ENCODE measurements around the gene SIRPB1. TPM values are rescaled to one million over a fixed set of nuclear protein-coding genes. Genes with fewer than 3 reads are reported as not detected.

The SIRPB1 gene
- total RNA-seq, 6 experiments from 2014 or later: 0.73 to 5.1 (median 3.9) TPM

- Histone ChIP-seq H3K36me3 (no peaks in the 10 kb centered on the region), H3K9me3 (no peaks in the 10 kb centered on the region), H3K27me3 (no peaks in the 10 kb centered on the region), H3K4me3 (no peak overlapping the region), H3K27ac (no peak overlapping the region), H3K4me1 (no peaks in the 10 kb centered on the region)
- DNase-seq (no peak), ATAC-seq (no peak)
- intact Hi-C loops (cut with DNase I): no loop called here
- 33% methylated on average over 2 of the region's 2 CpGs for WGBS (ENCODE audit: insufficient coverage, low coverage, low lambda C conversion rate, missing lambda C conversion rate)
- TF ChIP-seq POLR2A (IDR thresholded peaks at IDR 0.05): no peak
- TF ChIP-seq, protein P1, sequence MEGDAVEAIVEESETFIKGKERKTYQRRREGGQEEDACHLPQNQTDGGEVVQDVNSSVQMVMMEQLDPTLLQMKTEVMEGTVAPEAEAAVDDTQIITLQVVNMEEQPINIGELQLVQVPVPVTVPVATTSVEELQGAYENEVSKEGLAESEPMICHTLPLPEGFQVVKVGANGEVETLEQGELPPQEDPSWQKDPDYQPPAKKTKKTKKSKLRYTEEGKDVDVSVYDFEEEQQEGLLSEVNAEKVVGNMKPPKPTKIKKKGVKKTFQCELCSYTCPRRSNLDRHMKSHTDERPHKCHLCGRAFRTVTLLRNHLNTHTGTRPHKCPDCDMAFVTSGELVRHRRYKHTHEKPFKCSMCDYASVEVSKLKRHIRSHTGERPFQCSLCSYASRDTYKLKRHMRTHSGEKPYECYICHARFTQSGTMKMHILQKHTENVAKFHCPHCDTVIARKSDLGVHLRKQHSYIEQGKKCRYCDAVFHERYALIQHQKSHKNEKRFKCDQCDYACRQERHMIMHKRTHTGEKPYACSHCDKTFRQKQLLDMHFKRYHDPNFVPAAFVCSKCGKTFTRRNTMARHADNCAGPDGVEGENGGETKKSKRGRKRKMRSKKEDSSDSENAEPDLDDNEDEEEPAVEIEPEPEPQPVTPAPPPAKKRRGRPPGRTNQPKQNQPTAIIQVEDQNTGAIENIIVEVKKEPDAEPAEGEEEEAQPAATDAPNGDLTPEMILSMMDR (IDR thresholded peaks at IDR 0.05): no peak
Measured at GRCh38 chr20:1627200-1627550, 7.4 kb upstream of the SIRPB1 start.

DNA sequence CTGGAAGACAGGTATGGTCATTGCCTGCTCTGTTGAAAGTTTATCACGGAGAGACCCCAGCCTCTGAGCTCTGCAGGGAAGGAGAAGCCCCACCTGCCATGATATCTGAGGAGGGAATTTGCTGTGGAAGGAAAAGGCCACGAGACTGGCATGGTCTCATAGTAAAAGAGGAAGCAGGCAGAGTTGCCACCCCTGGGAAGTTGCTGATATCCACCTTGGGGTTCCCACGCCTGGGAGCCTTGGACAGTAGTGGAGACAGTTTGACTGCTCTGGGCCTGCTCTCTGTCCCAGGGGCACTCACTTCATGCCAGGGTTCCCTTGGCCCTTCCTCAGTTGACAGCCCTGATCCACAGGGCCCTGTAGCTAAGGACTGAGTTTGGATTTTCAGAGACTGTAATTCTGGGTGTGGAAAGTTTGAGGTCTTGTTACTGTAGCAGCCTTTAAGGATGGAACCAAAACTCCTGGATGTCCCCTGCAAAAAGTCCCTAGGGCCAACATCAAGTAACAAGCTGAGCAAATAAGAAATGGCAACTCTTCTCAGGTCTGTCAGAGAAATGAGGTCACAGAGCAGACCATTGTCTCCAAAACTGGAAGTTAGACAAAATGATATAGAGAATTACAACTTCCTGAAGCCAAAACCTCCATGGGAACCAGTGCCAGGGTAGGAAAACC lies 6.9 kb upstream of the SIRPB1 start:
- no peaks in the 10 kb centered on the region for H3K27me3 ChIP-seq
- no peak overlapping the region for H3K4me3 ChIP-seq
- no peaks in the 10 kb centered on the region for H3K4me1 ChIP-seq
- no CpG with 5 or more reads among the region's 3 CpGs for WGBS (ENCODE audit: insufficient coverage, low coverage, low lambda C conversion rate, missing lambda C conversion rate)
- TF ChIP-seq, protein P1 (IDR thresholded peaks at IDR 0.05): no peak
- no peak for TF ChIP-seq POLR2A (IDR thresholded peaks at IDR 0.05)
- no peaks in the 10 kb centered on the region for H3K9me3 ChIP-seq
- no peaks in the 10 kb centered on the region for H3K36me3 ChIP-seq
- H3K27ac ChIP-seq: no peak overlapping the region
- no peak for DNase-seq
- intact Hi-C loops (cut with DNase I): no loop called here
- ATAC-seq: no peak

DNA sequence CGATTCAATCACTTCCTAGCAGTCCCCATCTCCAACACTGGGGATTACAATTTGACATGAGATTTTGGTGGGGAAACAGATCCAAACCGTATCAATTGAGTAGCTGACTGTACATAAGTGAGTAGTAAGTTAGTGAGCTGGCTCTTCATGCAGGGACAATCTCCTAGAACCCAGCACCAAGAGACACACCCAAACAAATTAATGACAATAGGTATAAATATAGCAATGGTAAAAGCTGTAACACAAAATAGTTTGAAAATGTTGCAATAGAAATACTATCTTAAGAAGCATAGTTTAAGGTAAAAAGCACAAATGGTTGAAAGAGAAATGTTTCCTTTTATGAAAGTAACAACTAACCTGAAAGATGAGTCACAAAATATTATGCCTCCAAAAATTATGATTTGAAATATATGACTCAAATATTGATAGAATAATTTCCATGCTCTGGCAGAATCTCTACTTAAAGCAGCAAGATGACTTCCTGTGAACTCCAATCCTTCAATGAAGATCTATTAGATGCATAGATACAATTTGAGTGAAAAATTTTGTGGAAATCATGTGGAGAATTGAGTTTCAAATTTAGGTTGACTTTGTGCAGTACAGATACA lies 5.4 kb upstream of the SIRPB1 start:
- H3K4me1 ChIP-seq: no peaks in the 10 kb centered on the region
- DNase-seq (no peak), ATAC-seq (no peak)
- intact Hi-C loops (cut with DNase I): no loop called here
- H3K36me3 ChIP-seq: no peaks in the 10 kb centered on the region
- WGBS (ENCODE audit: insufficient coverage, low coverage, low lambda C conversion rate, missing lambda C conversion rate): 24% methylated on average over 2 of the region's 2 CpGs
- H3K27ac ChIP-seq: no peak overlapping the region
- TF ChIP-seq, protein P1 (IDR thresholded peaks at IDR 0.05): no peak
- TF ChIP-seq POLR2A (IDR thresholded peaks at IDR 0.05): no peak
- no peak overlapping the region for H3K4me3 ChIP-seq
- no peaks in the 10 kb centered on the region for H3K27me3 ChIP-seq
- no peaks in the 10 kb centered on the region for H3K9me3 ChIP-seq

- TF ChIP-seq POLR2A (IDR thresholded peaks at IDR 0.05): no peak
- TF ChIP-seq, protein P1 (IDR thresholded peaks at IDR 0.05): no peak
- peak in 2 of 4 donors; percentile 16 to 46 for ATAC-seq
- WGBS (ENCODE audit: insufficient coverage, low coverage, low lambda C conversion rate, missing lambda C conversion rate): 57% methylated on average over 5 of the region's 14 CpGs
- Histone ChIP-seq H3K27ac (peak overlapping the region in 1 of 3 donors; percentile 18), H3K4me3 (no peak overlapping the region), H3K36me3 (no peaks in the 10 kb centered on the region), H3K9me3 (no peaks in the 10 kb centered on the region), H3K4me1 (no peaks in the 10 kb centered on the region), H3K27me3 (no peaks in the 10 kb centered on the region)
- peak in 1 of 3 donors; percentile 27 for DNase-seq
- intact Hi-C loops (cut with DNase I): no loop called here
Measured at GRCh38 chr20:1623501-1624205, 3.8 kb upstream of the SIRPB1 start.
